Lower lobe of right lung (tissue), 2 donors: ENCODE results near the gene COLEC11. TPM values are rescaled to one million over a fixed set of nuclear protein-coding genes. Genes with fewer than 3 reads are reported as not detected.

Source experiments
- ATAC-seq, 2 donors: fragments of 200-7000 bp; cut with Tn5 transposase; one replicate each; pipeline ENCODE4 v1.9.1; 2020 to 2022; ENCODE audit warnings: mild to moderate bottlenecking in 2 of 2, moderate library complexity in 2 of 2
- DNase-seq: peaks from one replicate; pipeline ENCODE4 v3.0.0-alpha.2; 2020
- H3K27ac ChIP-seq: fragments of 200-600 bp; one replicate; pipeline ENCODE4 v1.8.0; 2022
- H3K27me3 ChIP-seq: fragments of 200-600 bp; one replicate; pipeline ENCODE4 v1.8.0; 2022; ENCODE audit warnings: low read depth
- H3K36me3 ChIP-seq: fragments of 200-600 bp; one replicate; pipeline ENCODE4 v1.8.0; 2022; ENCODE audit warnings: mild to moderate bottlenecking
- H3K4me1 ChIP-seq: fragments of 200-600 bp; one replicate; pipeline ENCODE4 v1.8.0; 2022
- H3K4me3 ChIP-seq: fragments of 200-600 bp; one replicate; pipeline ENCODE4 v1.8.0; 2022; ENCODE audit warnings: mild to moderate bottlenecking
- H3K9me3 ChIP-seq: fragments of 200-600 bp; one replicate; pipeline ENCODE4 v1.8.0; 2022
- intact Hi-C: fragments of 100-400 bp; cut with DNase I; formaldehyde crosslinking; loops from one replicate; pipeline ENCODE4 v1.11.0; 2022
- total RNA-seq: library from RNA; stranded (reverse); fragmentation: NEBNext Ultra II Directional; extraction: Animal tissue kit (Norgen Biotek cat#: 25700); gene quantifications from one replicate; pipeline ENCODE4 v1.2.1, GENCODE V29; 2021
- TF ChIP-seq, protein P1 (sequence below): fragments of 200-600 bp; IDR thresholded peaks from one replicate; pipeline ENCODE4 v1.8.0; 2022; ENCODE audit warnings: antibody characterized with exemption, mild to moderate bottlenecking
- donor health status: DM: no; HTN: yes; CAD: no; lungs with severe emphysema.

The COLEC11 gene
- total RNA-seq, 1 donor from 2014 or later = 0.30 TPM

DNA sequence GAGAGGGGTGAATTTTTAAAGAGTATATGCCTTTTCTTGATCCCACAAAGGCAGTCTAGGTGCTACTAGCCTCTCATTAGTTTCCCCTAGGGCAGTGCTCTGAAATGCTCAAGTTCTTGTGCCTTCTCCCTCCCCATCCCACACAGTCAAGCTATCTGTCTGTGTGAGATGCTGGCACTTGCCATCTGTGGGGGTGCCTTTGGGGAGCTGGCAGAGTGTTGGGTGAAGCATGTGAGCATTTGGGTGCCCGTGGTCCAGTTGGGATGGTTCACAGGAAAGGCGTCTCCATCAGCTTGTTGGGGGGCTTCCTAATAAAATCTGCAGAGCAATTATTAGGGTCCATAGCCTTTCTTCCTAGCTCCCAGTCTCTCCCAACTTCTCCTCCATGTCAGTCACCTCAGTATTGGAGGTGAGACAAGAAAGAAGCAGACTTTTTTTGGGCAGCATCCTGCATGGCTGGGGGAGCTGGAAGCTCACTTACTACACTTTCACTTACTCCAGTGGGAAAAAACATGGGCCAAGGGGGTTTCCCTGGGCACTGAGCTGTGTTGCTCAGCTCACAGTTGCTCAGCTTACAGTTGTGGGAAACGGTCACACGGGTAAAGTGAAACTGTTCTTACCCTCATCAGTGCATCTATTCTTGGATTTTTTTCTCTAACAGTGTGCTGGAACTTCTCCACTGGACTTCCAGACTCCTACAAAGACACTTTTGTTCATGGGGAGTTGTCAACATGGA, 29.3 kb downstream of the COLEC11 start:
- Histone ChIP-seq H3K4me3 (no peak overlapping the region), H3K27me3 (no peaks in the 10 kb centered on the region), H3K9me3 (no peaks in the 10 kb centered on the region), H3K36me3 (no peaks in the 10 kb centered on the region), H3K27ac (no peak overlapping the region), H3K4me1 (peaks cover 7% of the 10 kb centered on the region)
- intact Hi-C loops = no loop called here
- DNase-seq (no peak), ATAC-seq (no peak)
- TF ChIP-seq, protein P1, sequence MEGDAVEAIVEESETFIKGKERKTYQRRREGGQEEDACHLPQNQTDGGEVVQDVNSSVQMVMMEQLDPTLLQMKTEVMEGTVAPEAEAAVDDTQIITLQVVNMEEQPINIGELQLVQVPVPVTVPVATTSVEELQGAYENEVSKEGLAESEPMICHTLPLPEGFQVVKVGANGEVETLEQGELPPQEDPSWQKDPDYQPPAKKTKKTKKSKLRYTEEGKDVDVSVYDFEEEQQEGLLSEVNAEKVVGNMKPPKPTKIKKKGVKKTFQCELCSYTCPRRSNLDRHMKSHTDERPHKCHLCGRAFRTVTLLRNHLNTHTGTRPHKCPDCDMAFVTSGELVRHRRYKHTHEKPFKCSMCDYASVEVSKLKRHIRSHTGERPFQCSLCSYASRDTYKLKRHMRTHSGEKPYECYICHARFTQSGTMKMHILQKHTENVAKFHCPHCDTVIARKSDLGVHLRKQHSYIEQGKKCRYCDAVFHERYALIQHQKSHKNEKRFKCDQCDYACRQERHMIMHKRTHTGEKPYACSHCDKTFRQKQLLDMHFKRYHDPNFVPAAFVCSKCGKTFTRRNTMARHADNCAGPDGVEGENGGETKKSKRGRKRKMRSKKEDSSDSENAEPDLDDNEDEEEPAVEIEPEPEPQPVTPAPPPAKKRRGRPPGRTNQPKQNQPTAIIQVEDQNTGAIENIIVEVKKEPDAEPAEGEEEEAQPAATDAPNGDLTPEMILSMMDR = no peak

DNA sequence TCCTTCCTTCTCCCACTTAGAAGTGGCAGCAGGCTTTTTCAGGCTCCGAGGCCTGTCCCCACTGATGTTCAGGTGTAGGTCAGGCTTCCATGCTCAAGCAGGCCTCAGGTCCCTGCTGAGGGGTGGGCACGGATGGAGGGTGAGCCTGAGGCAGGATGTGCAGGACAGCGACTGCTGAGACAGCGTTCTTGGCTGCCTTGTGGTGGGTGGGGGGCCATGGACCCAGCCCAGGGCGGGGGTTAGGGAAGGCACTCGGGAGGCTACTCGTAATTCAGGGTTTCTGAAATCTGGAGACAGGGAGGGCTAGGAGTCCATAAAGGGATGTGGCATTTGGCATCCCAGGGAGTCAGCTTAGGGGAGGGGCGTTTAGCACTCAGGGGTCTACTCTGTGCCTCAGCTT, 30.3 kb downstream of the COLEC11 start:
- DNase-seq (no peak), ATAC-seq (no peak)
- Histone ChIP-seq H3K27me3 (no peaks in the 10 kb centered on the region), H3K4me1 (peaks cover 7% of the 10 kb centered on the region), H3K36me3 (no peaks in the 10 kb centered on the region), H3K27ac (no peak overlapping the region), H3K9me3 (no peaks in the 10 kb centered on the region), H3K4me3 (no peak overlapping the region)
- TF ChIP-seq, protein P1 = no peak
- intact Hi-C loops = no loop called here

DNA sequence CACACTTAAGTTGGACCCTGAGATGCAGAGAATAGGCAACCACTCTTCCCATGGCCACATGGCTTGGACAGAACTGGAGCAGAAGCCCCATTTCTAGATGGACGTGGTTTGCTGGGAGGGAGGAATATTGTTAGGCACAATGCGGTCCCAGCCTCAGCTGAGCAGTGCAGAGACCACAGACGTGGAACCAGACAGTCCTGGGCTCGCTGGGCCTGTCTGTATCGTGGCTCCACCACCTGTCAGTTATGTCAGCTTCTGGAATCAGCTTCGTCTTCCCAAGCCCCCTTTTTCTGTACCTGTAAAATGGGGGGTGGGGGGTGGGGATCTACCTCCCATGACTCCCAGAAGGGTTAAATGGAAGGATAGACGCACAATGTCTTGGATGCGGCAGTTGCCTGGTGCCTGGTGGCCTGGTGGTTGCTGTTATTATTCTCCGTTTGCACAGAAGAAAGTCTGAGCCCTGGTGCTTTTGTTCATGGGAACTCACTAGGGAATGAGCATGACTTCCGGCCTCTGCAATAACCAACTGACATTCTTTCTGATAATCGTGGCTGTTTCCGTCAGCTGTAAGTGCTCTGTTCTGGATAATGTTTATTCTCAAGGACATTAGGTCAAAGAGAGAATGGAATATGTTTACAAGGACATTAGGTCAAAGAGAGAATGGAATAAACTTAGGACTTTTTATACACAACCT, 31.4 kb downstream of the COLEC11 start:
- TF ChIP-seq, protein P1 = no peak
- H3K4me1 ChIP-seq = peaks cover 7% of the 10 kb centered on the region
- H3K27me3 ChIP-seq = no peaks in the 10 kb centered on the region
- no peaks in the 10 kb centered on the region for H3K36me3 ChIP-seq
- DNase-seq = no peak
- intact Hi-C loops = no loop called here
- H3K27ac ChIP-seq = peak overlapping the region; percentile 64
- no peak overlapping the region for H3K4me3 ChIP-seq
- H3K9me3 ChIP-seq = no peaks in the 10 kb centered on the region
- peak in 1 of 2 donors; percentile 35 for ATAC-seq

DNA sequence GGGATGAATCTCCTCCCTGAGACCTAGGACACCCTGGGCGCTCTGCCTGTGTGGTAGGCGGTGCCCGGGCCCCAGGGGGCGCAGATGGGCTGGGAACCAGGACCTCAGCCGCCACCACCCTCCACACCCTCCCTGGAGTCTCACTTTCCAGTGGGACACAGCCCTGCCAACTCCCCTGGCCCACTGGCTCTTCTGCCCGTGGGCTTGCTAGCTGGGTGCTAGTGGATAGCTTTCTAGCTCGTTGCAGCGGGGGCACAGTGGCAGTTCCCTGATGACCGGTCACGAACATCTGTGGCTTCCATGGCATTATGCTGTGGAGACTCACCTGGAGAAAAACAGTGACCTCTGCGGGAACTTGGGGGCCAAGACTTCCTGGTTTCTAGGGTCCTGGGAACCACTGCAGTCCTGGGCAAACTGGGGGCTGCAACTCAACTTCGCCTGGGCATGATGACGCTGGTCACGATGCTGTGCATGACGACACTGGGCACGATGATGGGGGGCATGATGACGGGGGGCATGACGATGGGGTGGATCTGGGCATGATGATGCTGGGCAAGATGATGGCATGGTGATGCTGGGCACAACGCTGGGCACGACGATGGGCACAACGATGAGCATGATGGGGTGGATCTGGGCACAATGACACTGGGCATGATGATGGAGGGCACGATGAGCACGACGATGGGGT, 32.0 kb downstream of the COLEC11 start:
- H3K4me1 ChIP-seq = peaks cover 7% of the 10 kb centered on the region
- intact Hi-C loops = no loop called here
- no peaks in the 10 kb centered on the region for H3K27me3 ChIP-seq
- TF ChIP-seq, protein P1 = peak; percentile 24
- H3K27ac ChIP-seq = peak overlapping the region; percentile 64
- no peak overlapping the region for H3K4me3 ChIP-seq
- DNase-seq = no peak
- no peaks in the 10 kb centered on the region for H3K36me3 ChIP-seq
- H3K9me3 ChIP-seq = no peaks in the 10 kb centered on the region
- ATAC-seq = no peak

DNA sequence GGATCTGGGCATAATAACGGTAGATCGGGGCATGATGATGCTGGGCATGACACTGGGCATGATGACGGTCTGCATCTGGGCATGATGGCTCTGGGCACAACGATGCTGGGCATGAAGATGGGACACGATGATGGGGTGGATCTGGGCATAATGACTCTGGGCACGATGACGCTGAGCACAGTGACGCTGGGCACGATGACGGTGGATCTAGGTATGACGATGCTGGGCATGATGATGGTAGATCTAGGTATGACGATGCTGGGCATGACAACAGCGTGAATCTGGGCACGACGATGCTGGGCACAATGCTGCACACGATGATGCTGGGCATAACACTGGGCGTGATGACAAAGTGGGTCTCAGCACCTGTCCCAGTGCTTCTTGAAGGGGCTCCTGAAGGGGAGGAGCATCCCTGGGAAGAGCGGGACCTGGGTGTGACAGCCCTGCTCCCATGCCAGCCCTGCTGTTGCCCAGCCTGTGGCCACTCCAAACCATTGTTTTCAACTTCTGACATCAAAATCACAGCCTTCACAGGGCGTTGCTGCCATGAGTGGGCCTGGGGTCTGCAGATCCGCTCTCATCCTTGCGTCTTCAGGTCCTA, 32.7 kb downstream of the COLEC11 start:
- ATAC-seq (no peak), DNase-seq (no peak)
- H3K4me3 ChIP-seq = no peak overlapping the region
- intact Hi-C loops = no loop called here
- H3K27me3 ChIP-seq = no peaks in the 10 kb centered on the region
- H3K9me3 ChIP-seq = no peaks in the 10 kb centered on the region
- TF ChIP-seq, protein P1 = no peak
- H3K4me1 ChIP-seq = peaks cover 7% of the 10 kb centered on the region
- no peaks in the 10 kb centered on the region for H3K36me3 ChIP-seq
- H3K27ac ChIP-seq = no peak overlapping the region
